GF-D8 (cell line): ENCODE results near the gene GLB1L.
A peak's percentile ranks its signal among the peaks of the same experiment; 100 is the strongest.
"Not testable (repeated sequence)": the region's sequence is repeated elsewhere in the genome, so short reads cannot be mapped to it uniquely, and the experiment has no call there.

ENCODE experiments used
- DNase-seq: peaks from one replicate; lab custom pipeline; 2025; lab: John Stamatoyannopoulos, UW

GLB1L gene

DNA sequence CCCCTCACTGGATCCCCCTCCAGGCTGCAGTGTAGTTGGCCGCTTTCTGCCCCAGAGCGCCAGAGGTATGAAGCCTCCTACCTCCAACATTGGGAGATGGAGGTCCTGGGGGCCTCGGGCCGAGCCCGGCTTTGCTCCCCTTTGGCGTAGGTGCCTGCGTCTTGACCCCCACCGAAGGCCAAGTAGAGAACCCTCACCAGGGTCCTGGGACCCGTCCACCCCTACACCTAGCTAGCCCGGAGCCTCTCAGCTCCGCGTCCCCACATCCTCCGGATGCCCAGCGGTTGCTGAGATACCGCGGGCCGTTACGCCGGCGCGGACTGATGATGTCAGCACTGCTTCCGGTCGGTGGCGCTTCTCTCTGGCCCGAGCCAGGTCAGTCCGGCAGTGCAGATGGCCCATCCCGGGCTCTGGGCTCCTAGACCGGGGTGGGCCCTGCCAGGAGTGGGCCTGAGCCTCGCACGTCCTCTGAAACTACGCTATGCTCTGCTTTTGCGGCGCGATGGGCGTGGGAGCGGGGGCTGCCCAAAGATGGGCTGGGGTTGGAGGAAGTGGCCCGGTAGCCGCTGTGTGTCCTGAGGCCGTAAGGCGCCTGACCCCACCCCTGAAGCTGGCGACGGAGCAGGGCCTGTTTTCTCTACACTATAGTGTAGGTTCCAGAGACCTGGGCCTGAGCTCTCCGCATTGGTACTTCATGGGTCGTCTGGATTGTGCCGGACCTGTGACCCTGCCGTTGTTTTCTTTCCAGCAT is at the start of gene GLB1L, which contains the start of gene STK16:
Gene GLB1L (minus strand): TSS at position 297 of the 751 bp plus-strand sequence. CDS start 1,871 bp downstream, outside the sequence.
Gene STK16 (plus strand): TSS at position 332 of the 751 bp plus-strand sequence. CDS start 521 bp downstream, outside the sequence.
- peak; percentile 30 for DNase-seq

DNA sequence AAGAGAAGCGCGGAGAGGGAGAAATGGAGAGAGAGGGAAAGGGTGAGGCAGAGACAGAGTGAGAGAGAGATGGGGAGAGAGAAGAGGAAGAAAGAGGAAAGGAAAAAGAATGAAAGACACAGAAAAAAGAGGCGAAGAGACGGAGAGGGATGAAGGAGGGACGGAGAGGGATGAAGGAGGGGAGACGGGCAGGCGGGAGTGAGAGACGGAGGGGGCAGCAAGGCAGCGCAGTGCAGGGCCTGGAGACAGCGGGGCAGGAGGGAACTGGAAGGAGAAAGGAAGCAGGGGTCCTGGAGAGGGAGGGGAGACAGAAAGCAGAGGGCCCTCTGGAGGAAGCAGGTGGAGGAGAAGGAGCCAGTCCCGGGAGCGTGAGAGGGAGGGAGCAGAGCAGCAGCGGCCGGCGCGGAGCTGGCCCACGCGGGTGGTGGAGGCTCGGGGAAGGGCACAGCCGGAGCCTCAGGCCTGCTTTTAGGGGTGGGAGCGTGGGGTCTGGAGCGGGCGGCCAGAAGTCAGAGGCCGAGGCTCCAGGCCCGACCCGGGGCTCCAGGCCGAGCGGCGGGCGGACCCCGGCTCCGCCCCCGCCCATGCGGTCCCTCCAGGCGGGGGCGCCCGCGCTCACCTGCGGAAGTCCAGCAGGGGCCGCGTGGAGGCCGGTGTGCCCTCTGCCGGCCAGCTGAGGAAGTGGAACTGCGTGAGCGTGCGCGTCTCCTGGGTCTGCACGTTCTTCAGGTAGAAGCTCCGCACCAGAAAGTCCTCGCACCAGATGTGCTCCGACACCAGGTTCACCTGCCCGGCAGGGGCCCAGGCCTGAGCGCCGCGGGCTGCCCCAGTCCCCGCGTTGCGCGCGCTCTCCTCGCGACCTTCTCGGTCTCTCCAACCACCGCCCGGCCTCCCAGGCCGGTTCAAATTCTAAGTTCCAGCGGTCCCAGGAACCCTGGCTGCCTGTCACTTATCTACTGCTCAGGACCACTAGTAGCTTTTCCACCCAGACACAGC is 49.4 kb upstream of the GLB1L start:
- DNase-seq, result peak; percentile 21

DNA sequence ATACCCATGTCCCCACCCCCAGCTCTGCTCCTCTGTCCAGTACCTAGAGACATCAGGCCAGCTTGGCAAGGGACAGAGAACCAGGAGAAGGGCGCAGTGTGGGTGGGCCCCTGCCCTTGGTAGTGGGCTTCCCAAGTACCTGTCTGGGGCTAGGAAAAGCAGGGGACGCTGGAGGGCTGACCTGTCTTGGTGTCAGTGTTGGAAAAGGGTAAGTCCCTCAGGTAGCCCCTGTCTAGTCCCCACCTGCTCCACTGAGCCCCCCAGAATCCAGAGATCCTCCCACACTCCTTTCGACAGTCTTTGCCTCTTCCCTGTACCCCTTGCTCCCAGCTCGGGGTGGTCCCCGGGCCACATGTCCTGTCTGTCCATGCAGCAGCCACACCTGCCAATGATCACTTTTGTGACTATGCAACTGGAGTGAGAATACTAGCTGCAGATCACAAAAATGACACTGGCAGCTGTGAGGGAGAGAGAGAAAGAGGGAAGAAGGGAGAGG is 48.5 kb upstream of the GLB1L start:
- DNase-seq, result no peak

DNA sequence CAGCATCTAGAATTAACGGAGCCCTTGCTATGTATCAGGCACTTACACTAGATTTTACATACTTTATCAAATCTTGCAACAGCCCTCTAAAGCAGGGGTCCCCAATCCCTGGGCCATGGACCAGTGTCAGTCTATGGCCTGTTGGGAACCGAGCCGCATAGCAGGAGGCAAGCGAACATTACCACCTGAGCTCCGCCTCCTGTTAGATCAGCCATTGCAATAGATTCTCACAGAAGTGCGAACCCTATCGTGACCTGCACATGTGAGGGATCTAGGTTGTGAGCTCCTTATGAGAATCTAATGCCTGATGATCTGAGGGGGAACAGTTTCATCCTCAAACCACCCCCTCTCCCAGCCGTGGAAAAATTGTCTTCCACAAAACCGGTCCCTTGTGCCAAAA is 47.4 kb upstream of the GLB1L start:
- no peak for DNase-seq

DNA sequence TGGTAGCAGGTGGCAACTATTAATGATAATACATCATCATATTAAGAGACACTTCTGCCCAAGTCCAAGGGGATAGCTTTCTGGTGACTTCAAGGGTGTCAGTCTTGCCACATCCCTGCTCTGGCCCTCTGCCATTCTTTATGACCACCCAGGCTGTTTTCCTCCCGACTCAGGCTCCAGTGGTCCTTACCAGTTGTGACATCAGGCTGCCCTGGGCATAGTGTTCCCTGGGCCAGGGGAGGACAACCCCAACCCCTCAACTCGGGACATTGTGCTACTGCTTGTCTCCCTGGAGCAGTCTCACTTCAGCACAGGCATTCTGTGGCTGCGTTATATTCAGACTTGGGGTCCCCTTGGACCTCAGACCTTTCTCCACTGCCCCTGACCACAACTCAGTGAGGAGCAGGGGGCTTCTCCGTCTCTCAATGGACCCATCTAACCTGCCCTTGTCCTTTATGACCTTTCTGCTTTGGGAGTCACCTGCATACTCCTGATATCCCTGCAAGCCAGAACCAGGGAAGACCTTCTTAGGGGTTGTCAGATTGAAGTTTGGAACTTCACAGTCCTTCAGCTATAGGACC is 46.8 kb upstream of the GLB1L start:
- DNase-seq, result no peak

DNA sequence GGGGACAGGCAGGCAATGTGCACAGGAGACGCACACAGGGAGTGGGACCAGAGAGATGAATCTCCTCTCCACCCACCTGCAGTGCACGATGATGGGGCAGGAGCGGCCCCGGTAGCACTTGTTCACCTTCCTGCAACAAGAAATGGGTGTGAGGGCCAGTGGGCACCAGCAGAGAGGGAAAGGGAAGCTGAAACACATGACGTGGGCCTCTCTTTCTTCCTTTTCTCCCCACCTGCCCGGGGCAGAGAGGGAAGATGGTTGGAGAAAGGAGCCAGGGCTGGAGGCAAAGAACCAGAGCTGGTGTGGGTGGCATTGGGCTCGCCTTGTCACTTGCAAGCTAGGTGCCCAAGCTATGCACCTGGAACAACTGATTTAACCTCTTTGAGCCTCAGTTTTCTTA is 46.1 kb upstream of the GLB1L start:
- DNase-seq, result no peak

DNA sequence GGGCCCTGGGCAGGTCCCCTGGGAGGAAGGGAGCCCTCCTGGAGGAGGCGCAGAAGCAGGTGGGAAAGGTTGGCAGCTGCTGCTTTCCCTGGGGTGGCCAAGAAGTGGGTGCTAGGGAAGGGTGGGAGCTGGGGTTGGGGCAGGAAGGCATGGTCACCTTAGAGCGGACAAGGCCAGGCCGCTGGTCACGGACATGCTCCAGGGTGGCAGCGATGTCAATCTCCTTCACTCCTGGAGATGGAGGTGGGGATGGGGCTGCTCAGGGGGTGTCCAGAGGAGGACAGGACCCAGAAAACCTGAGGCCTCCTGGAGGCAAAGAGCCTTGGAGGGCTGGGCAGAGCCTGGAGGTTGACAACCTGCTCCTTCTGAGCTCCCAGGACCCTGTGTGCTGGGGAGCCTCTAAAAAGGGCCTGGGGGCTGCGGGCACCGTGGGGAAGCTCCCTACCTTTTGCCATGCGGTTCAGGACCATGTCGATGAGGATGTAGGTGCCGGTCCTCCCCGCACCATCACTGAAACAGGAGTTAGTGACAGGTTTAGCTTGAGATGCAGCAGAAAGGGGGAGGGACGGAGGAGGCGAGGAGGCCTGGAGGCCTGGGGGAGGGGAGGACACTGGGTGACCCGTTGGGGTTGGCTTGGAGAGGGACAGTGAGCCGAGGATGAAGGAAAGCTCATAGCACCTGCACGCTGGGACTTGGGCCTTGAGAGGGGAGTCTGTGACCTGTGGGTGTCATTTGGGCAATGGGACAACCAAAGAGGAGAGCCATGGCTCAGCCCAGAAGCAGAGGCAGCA is 45.3 kb upstream of the GLB1L start:
- no peak for DNase-seq

DNA sequence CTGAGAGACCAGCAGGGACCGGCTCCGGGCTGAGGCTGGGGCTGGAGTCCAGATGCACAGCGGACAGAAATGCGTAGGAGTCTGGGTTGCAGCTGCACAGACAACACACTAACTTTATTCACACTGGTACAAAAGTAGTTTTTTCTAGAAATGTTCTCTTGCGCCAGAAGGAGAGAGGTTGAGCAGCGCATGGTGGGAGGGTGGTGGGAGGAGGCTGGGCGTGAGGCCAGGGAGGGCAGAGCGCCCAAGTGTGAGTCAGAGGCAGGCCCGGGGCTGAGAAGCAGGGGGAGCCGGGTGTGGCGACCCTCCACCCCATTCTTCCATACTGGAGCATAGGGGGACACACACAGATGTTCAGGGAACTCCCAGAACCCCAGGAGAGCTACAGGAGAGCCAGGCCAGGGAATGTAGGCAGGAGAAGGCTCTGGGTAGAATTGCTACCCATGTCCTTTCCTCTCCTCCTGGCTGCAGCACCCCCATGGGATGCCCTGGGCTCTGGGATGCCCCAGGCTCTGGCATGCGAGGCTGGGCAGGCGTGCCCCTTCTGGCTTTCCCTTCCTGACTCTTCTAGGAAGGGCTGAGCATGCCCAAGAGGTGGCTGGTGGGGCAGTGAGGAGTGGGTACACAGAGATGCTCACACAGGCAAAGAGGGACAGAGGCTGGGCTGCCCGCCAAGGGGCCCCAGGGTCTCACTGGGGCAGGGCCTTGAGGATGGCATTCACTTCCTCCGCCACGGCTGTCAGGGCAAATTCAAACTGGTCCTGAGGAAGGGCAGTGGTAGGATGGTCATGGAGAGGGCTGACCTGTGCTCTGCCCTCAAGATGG is 44.5 kb upstream of the GLB1L start:
- no peak for DNase-seq

DNA sequence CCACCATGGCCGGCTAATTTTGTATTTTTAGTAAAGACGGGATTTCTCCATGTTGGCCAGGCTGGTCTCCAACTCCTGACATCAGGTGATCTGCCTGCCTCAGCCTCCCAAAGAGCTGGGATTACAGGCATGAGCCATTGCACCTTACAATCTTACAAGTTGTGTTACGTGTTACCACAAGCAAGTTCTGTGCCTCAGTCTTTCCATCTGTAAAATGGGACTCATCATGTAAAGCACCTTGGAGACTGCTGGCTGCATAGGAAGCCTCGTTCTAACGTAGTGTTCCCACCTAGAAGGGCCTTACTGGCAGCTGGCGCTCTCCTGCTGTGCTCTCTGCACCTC is 43.9 kb upstream of the GLB1L start:
- DNase-seq, result no peak

DNA sequence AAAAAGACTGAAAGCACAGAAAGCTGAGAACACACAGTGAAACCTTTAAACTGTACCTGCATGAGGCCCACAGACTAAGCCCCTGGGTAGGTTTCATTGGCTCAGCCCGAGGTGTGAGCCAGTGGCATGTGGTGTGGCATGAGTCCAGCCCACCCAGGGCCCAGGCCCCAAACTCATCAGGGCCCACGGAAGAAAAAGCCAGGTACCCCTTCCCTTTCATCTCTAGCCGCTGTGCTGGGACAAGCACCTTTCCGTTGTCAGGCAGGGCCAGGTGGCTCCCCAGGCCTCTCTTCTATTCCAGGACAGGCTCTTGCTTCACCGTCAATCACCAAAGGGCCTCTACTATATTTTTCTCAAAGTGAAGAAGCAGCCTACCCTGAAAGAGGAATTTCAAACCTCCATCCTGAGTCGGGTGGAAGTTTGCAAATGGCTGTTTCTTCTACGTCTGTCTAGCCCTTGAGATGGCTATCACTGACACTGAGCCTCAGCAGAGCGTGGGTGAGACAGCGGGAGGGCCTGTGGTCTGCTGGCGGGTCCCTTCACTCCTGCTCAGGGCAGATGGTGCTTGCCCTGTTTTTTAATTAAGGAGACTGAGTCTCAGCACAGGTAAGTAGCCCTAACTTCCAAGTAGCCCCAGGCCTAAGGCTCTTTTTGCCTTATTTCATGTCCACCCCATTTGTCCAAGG is 42.5 kb upstream of the GLB1L start:
- DNase-seq, result no peak

DNA sequence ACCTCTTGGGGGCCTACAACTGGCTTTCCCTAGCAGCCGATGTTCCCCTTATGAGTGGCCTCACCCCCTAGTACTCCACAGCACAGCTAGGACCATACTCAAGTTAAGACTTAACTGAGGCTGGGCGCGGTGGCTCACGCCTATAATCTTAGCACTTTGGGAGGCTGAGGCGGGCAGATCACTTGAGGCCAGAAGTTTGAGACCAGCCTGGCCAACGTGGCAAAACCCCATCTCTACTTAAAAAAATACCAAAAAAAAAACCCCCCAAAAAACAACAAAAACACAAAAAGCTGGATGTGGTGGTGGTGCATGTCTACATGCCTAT is 41.8 kb upstream of the GLB1L start:
- not testable (repeated sequence) for DNase-seq

DNA sequence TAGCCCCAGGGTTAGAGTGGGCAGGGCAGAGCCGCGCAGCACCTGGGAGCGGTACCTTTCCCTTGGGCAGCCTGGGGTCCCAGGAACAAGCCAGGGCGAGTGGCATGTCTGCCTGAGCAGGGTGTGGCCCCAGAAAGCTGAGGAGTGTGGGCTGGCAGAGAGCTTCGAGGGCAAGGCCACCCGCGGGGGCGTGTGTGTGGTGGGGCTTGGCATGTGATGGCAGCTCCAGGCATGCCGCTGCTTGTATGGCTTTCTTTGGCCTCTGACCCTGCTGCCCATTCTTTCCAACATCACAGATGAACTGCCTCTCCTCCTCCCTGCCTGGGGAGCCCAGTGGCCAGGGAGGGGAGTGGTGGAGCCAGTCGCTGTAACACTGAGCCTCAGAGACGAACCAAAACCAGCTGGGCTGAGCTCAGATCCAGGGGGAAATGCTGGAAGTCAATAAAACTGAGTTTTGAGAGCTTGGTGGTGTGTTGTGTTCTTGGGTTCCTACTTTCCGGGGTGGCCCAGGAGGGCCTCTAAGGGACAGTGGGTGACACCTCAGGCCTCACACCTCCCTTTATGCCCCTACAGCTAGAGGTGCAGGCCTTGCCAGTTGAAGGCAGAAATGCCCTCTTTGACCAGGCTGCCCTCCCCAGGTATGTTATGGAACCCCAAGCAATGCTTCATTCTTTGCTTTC is 41.3 kb upstream of the GLB1L start:
- no peak for DNase-seq

DNA sequence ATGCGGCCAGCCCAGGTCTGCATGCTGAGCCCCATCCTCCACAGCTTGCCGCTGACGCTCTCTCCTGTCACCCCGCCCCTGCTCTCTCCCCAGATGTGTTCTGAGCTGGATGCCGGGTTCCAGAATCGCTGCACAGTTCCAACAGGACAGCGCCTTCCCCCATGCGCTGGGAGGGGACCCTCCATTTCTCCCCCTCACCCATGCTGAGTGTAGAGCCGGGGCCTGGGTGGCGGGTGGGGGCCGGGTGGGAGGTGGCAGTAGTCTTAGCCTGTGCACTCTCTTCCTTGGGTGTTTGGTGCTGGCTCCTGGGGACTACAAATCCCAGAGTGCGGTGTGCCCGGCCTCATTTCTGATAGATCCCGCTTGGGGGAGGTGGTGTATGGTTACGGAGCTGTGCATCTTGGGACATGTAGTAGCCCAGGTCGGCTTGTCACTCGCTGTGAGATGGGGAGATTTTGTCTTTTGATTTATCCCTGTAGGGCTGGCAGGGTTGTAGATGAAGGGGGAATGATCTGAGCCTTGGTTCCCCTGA is 40.7 kb upstream of the GLB1L start:
- no peak for DNase-seq

DNA sequence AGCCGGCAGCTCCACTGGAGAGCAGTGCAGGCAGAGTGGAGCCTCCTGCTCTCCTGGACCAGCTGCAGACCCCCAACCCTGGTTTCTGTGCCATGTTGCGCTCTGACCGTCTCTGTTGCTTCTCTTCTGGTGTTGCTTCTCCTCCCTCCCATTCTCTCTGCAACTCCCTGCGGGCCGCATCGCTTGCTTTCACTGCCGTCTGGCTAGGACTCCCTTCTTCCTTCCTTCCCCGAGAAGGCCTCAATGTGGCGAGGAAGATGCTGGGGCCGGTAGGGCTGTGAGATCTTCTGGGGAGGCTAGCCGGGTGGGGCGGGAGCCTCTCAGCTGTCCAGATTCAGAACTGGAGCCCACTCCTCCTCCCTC is 40.1 kb upstream of the GLB1L start:
- DNase-seq, result no peak

DNA sequence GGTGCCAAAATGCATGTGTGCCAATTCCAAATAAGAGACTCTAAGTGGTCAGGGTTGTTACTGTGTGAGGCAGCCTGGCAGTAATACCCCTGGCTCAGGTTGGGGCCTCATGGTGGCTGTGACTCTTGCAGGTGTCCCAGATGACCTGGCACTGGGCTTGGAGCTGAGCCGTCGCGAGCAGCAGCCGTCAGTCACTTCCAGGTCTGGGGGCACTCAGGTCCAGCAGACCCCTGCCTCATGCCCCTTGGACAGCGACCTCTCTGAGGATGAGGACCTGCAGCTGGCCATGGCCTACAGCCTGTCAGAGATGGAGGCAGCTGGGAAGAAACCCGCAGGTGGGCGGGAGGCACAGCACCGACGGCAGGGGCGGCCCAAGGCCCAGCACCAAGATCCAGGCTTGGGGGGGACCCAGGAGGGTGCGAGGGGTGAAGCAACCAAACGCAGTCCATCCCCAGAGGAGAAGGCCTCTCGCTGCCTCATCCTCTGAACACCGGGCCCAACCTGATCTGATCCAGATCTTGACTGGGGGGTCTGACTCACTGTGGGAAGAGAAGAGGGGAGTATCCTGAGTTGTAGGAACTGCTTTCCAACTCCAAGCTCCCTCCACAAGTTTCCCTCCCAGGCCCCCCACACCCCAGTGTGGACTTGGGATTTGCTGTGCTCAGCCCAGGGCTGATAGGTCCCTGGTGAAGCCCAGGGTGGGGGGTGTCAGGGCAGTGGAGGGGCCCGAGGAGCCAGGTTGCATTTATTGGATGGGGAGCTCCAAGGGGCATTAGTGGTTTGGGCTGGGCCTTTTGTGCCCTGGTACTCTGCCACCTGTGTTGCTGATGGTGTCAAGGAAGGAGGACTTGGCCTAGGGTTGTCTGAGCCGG is 39.5 kb upstream of the GLB1L start:
- DNase-seq, result no peak

DNA sequence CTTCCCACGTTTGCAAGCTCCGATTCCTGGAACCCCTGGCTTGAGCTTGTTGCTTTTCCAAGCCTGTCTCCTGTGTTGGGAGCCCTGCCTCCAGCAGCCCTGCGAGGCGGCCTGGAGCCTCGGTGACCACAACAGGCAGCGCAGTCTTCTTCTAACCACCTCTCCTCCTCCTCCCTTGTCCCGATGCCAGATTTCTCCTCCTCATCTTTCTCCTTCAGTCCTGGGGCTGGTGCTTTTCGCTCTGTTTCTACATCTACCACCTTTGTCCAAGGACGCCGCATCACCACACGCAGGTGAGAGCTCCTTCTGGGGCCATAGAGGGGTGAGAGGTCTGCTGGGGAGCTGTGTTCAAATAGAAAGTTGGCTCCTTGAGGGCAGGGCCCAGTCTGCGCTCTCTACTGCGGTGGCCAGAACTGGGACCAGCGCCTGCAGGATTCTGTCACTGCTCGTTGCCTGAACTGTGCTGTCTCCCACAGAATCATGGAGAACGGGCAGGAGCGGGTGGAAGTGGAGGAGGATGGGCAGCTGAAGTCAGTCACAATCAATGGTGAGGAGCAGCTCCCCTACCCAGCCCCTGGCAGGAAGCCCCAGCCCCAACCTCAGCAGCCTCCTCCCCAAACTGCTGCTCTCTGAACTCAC is 37.8 kb upstream of the GLB1L start:
- DNase-seq, result no peak

DNA sequence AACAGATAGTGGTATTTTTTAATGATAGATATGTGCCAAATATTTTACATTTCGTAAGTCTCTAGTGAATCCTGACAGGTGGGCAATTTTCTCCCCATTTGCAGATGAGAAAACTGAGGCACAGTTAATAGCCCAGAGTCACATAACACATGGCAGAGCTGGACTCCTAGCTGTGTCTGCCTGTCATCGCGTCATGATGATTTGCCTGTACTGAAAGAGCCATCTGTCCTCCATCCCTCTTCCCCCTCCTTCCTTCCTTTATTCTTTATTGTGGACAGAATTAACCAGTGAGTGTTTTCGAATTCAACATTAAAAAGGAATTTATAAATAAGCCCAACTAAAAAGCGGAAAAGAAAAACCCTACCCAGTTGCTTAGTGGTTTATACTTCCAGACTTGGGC is 37.1 kb upstream of the GLB1L start:
- DNase-seq, result no peak

DNA sequence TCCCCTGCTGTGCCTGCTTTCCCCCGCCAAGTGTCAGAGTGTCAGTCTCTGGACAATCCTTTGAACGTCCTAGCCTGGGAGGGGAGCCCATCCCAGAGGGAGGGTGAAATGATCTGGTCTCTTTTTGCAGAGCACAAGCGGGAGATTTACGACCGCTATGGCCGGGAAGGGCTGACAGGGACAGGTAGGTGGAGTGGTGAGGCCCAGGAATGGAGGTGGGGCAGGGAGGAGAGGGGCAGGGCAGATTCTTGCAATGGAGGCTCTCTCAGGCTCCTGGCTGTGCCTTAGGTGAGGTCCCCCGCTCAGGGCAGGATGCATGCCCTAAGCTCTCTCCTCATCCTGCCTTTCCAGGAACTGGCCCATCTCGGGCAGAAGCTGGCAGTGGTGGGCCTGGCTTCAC is 36.3 kb upstream of the GLB1L start:
- DNase-seq, result no peak
